Inflammatory macrophage treated with lipopolysaccharide for 1 hour (primary cell): ENCODE results near the gene AQR.
A peak's percentile ranks its signal among the peaks of the same experiment; 100 is the strongest.
"Not testable (repeated sequence)": the region's sequence is repeated elsewhere in the genome, so short reads cannot be mapped to it uniquely, and the experiment has no call there.

Source experiments
- DNase-seq, 2 donors: peaks; one replicate each; pipeline ENCODE4 v3.0.0-alpha.2; 2020 to 2022

AQR gene

DNA sequence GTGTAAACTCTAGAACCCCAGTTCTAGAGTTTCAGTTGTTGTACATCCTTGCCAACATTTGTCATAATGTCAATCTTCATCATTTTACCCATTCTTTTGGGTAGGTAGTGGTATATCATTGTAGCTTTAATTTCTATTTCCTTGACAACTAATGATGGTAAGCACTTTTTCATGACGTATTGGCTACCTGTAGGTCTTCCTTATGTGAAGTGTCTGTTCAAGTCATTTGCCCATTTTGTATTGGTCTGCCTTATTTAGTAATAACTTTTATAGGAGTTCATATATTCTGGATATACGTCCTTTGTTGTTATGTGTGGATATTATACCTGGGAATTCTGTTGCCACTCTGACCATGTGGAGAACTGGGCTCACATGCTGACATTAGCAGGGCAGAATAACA, 100.4 kb downstream of the AQR start:
- DNase-seq = no peak

DNA sequence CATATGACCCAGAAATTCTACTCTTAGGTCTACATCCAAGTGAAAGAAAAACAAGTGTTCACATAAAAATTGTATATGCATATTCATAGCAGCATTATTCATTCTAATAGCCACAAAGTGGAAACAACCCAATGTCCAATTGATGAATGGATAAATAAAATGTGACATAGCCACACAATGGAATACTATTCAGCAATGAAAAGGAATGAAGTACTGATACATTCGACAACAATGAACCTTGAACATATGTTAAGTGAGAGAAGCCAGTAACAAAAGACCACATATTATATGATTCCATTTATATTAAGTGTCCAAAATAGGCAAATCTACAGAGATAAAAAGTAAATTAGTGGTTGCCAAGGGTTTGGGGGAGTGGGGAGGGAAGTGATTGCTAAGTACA, 104.0 kb downstream of the AQR start:
- DNase-seq = no peak

DNA sequence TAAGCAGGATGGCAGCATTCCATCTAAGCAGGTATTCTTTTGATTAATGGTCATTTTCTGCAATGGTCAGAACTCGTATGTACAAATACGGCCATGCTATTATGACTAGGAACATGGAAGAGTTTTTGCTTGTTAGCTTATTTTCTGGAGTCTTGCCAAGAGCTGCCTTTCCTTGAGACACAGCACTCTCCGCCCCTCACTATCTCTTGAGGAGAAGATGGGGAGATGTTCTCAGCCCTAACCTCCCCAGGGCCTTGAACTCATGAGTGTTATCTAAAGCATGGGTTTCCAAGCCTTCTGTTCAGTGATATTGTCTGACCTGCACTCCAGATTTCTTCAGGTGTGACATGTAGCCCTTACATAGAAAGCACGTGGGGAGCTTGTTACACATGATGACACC, 108.3 kb downstream of the AQR start:
- no peak for DNase-seq

DNA sequence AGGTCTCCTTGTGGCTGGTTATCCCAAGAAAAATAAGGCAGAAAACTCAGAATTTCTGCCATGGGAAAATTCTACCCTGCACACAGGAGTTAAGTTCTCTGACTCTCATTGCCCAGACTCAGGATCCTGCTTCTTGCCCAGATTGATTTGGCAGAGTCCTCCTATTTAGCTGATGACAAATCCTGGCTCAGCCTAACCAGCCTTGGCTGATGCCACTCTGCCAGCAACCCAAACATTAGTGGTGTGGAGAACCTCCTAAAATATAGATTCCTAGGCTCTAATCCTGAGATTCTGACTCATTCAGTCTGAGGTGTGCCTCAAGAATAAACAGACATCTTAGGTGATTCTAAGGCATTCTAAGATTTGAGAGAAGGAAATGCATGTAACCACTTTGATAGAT, 113.6 kb downstream of the AQR start:
- DNase-seq = no peak

DNA sequence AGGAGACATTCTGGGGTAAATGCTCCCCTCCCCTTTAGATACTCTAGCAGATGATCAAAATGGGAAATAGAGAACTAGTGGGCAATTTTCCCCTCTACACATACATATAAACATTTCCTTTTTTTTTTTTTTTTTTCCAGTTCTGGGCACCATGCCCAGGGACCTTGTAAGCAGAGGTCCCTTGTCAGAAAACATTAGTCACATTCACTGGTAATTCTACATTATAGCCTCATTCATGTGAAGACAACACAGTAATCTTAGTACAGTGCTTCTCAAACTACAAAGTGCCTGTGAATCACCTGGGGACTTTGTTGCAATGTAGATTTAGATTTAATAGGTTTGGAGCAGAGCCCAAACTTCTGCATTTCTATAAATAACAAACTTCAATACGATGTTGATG, 114.1 kb downstream of the AQR start:
- peak; percentile 1 to 5 for DNase-seq

DNA sequence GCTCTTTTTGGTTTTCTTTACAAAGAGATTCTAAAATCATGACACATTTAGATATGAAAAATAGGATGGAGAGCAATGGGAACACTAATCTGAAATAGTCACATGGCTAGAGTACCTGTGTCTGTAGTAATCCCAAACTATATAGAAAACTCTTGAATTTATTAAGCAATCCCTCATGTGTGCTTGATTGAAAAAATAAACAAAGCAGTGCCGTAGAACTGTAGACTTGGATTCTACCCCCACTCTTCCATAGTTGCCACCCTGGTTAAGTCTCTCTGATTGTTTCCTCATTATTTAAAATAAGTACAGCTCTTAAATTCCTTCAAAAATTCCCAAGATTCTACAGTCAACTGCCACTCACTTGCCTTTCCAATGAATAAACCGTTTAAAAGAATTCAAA, 115.3 kb downstream of the AQR start:
- DNase-seq = no peak

DNA sequence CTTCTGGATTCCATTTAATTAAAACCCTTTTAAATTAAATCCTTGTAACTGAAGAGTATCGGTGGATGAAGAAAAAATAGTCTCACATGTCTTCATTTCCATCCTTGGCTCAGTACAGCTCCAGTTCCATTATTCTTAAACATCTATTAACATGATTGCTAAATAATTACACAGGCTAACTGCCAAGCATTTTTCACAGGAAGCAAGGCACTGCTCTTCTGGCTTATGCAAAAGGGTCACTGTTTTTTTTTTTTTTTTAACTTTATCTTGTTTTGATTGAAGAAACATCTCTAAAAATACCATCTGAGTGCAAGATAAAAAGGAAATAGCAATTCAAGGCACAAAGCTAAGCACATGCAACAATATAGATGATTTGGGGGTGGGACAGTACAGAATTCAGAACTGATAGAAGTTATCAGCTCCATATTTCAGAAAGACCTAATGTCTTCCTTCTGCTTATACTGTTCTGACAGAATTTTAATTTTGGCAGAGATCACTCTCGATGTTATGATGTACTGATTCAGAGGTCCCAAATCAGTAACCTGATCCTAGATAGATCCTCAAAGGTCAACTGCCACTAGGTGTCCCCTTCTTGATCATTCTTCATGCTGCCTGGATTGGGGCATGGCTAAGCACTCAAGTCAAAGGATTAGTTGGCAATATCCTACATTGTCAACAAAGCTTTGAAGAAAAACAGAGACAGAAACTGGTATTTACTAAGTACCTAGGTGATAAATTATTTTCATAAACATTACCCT, 116.4 kb downstream of the AQR start:
- DNase-seq = no peak

DNA sequence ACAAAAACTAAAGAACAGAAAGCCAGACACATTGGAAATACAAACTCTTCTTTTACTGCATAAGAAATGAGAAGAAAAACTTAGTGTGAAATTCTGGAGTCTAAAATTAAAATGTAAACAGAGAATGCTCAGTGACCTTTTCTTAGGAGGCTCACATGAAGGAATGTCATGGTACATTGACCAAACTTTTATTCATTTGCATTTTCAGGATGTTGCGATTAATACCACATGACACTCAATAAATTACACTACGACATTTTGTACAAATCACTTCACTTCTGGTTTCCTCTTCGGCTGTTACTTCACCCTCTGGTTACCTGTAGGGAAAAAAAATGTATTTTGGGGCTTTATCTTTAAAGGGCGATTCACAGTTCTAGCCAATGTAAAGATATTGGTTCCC, 117.8 kb downstream of the AQR start:
- no peak for DNase-seq

DNA sequence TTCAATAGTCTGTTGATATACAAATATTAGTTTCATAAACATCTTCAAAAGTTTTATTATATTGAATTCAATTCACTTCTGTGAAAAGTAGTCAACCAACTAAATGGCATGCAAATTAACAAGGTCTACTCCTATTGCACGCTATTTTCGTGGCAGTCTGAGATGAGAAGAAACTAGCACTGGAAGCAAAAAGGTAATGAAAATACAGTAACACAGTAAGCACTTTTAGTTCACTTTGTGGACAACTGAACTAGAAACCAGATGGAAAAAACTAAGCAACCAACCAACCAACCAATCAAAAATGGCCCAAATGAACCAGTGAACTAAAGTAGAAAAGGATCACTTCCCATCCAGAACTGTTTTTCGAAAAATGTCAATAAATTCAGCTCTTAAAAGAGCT, 118.5 kb downstream of the AQR start:
- no peak for DNase-seq

DNA sequence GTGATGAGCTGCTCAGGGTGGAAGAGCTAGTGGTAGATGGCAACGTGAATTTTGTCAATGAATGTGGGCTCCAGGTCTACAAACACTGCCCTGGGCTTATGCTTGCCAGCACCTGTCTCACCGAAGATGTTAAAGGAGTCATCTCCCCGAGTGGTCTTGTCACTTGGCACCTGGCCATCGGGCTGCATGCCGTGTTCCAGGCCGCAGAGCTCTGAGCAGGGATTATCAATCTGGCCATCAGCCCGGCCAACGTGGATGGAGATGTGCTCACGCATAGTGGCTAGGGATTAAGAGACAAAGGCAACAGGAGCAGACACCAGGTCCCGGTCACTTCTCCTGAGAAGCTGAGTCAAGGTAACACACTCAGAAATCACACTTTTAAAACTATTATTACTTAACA, 119.4 kb downstream of the AQR start:
- no peak for DNase-seq

DNA sequence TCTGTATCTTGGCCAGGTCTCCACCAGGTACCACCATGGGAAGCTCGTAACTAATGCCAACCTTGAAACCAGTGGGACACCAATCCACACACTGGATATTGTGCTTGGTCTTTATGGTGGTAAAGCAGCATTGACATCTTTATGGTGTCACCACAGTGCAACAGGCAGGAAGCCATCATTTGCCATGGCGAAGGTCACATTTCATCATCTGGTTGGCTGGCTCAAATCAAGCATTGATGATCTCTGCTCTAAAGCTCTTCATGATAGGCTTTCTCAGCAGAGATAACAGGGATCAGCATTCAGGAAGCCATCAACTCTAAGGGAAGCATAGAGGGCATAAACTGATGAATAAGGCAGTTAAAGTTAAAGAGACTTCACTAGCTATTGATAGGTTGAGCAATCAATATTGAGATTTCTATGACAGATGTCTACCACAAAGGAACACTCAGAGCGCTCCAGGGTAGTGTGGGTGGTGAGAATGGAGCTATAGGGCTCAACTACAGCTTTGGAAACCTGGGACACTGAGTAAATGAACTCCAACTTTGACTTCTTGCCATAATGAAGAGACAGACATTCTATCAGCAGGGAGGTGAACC, 120.1 kb downstream of the AQR start:
- no peak for DNase-seq

DNA sequence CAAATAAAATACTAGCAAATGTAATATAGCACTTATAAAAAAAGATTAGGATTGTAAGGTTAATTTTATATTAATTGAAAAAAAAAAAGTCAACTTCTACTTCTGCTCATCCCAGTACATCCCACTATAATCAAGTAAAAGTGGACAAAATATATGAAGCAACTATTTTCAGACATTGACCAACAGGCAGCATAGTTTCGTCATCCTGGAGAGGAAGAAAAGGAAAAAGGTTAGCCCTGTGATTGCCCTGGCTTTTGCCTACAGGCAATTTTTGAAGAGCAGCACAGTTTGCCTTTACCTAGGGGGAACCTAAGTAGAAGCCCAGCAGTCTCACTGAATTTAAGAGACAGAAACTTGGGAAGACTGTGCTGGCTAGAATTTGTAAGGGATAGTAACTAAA, 121.9 kb downstream of the AQR start:
- DNase-seq = peak; percentile 25 to 55

DNA sequence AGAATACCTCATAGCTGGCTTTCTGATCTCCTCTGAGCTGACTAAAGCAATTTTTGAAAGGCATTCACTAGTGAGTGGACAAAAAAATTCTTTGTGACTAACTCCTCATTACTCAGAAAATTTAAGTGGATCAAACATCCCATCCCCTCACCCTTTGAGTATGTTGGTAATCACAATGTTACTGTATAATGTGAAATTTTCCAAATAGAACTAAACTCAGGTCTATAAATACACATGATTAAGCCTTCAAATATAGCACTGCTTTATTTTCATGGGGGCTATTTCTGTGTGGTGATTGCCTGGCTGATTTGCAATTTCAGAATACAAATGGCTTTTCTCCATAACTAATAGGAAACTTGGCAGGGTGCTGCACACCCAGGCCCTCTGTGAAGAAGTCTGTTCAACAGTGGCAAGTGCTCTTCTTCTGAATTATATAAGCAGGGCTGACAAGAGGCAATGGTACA, 128.2 kb downstream of the AQR start:
- no peak for DNase-seq

DNA sequence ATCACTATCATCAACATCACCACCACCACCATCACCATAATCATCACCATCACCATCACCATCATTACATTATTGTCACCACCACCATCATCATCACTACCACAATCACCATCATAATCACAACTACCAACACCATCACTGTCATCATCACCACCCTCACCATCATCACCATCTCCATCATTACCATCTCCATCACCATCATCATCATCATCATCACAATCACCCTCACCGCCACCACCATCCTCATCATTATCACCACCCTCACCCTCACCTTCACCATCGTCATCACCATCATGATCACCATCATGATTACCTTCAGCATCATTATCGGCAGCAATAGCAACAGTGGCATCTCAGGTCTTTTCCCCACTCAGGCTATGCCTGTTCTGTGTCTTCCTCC, 131.3 kb downstream of the AQR start:
- no peak for DNase-seq

DNA sequence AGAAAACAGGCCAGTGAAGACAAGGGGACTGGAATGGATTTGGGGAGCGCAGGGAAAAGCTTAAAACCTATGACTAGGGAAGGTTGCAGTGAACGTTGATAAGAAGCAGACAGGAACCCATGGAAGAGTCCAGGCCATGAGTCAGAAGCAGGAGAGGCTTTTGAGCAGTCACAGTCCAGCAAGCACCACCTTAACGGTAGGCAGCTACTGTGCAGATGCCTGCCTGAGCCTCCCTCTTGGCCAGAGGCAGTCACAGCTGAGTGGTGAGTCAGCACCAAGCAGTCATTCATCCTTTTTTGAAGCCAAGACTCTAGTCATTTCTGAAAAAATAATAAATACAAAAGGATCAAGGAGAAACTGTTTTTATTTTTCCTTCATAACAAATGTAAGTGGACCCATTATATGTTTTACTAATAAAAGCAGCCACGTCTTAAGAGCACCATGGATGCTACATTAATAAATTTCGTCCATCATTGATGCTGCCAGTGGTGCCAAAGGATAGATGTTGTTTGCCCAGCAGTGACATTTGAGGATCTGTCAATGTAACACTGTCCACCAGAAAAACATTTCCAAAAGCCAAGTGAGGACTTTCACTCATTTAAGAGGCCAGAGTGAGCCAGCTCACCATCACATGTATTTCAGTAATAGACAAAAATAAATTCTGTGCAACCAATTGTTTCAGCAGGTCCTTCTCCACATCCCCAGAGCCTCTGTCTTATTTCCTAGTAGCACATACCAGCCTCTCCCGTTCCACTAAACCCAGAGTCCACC, 132.1 kb downstream of the AQR start:
- DNase-seq = no peak

DNA sequence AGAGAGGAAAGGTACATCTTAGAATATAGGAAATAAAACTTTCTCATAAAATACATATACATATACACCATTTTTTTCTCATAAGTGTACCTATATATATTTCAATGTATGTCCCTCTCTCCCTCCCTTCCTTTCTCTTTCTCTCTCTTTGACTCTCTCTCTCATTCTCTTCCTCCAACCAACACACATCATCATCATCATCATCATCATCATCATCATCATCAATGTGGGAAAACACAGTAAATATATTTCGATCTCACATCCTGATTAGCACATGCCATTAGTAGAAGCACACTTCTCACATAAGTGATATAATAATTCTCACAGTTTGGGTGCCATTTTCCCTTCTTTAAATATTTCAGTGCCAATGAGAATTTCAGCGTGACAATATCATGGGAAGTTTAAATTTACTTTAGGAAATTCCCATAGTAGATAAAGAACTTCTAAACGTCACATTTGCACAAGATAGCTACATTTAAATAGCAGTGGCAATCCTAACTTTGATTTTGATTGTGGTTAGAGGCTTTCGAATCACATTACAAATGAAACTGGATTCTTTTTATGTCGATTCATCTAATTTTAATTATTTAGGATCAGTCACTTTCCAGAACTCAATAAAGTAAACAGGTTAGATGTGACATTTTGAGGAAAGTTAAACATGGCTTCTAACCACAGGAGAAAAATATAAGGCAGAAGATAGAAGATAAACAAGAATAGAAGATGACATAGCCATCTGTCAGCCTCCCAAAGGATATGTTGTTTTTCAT, 141.2 kb downstream of the AQR start:
- no peak for DNase-seq

DNA sequence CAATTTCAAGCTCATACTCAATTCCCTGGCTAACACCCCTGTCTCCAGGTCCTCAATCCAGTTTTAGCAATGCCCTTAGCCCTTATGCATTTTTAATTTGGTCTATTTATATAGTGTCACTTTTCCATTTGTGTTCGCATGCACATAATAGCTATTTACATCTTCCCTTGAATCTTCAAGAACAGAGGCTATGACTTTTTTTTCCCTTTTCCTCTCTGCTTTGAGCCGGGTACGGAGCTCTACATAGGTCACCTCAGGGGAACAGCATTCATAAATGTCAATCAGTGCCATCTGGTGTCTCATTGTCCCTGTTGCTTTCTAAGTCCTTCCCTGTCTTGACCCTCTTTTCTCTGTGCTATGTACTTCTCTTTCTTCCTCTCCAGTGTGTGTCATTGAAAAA, 147.7 kb downstream of the AQR start:
- DNase-seq = no peak

DNA sequence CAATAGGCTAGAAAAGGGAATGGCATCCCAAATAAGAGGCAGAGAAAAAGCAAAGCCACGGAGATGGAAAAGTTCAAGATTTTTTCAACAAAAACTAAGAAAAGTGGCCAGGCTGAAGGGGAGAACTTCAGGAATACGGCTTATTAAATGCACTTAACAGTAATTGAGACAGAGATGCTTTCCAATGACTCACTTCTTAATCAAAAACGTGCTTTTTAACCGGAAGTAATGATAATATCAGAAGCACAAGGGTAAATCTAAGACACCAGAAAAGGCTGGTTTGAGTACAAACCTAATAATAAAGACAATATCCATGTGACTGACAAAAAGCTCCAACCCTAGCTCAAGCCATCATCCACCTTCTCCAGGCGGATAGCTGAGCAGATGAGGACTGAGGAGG, 149.4 kb downstream of the AQR start:
- DNase-seq = no peak

DNA sequence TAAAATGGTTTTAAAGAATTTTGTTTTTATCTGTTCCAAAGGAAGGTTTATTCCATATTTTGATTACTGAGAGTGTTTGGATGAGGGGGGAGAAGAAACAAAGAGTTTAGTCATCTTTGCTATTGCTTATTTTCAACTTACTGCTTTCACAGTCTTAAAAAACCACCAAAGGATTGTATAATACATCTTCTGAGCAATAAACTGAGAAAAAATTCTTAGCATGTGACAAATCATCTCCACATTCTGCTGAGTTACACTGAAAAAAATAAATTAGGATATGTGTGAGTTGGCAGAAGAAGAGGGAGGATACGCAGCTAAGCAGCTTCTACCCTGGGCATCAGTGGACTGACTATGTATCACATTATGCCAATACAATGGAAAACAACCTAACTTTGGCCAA, 151.0 kb downstream of the AQR start:
- DNase-seq = no peak

DNA sequence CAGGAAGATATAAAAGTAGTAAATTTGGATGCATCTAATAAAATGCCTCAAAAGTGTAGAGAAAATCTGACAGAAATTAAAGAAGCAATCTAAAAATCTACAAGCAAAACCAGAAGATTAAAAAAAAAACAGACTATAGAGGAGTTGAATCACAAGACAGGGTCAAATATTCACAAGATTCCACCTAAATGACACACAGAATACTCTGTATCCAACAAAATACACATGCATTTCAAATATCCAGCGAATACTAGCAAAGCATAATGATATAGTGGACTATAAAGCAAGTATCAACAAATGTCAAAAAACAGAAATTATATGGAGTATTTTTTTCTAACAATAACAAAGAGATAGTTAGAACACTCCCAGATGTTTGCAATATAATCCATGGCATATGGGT, 153.7 kb downstream of the AQR start:
- DNase-seq = no peak

DNA sequence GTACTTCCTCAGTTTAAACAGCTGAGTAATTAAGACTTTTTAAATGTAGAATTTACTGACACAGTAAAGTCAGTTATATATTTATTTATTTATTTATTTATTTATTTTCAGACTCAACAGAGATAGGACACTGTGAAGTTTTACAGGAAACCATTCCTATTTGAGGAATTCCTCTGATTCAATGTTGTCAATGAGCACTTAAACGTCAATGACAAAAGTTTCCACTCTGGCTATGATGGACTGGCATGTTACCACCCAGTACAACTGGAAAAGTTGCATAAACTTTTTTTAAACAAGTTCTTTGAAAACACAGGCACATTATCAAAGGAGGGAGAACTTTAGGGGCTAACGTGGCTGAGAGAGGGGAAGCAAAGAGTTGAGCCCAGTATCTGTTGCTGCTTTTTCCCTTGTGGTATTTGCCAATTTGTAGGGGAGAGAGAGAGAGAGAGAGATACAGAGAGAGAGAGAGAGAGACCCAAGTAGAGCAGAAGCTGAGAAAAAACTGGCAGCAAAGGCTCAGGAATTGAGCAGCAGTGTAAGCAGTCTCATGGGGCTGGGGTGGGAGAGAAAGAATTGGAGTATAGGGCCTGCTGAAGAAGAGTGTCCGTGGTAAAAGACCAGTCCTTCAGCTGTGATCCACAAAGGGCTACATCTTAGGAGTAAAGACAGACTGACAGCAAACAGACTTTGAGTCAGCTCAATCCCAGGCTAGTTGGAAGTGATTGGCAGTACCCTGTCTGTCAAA, 155.9 kb downstream of the AQR start:
- DNase-seq = no peak

DNA sequence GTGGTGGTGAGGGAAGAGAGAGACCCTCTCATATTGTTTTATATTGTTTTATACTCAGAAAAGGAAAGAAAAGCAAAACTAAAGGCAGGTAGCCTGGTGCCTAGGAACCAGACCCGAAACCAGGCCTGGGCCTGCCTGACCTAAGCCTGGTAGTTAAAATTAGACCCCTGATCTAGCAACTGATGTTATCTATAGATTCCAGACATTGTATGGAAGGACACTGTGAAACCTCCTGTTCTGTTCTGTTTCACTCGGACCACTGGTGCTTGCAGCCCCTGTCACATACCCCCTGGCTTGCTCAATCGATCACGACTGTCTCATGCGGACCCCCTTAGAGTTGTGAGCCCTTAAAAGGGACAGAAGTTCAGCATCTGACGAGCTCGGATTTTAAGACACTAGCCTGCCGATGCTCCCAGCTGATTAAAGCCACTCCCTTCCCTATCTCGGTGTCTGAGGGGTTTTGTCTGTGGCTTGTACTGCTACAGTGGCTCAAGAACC, 156.6 kb downstream of the AQR start:
- DNase-seq = not testable (repeated sequence)
